ENCODE data around the gene CDH8. TPM values are rescaled to one million over a fixed set of nuclear protein-coding genes. Genes with fewer than 3 reads are reported as not detected.

CDH8 gene
- total and polyA plus RNA-seq, 2 experiments from 2014 or later: 7.4 to 14.3 TPM

DNA sequence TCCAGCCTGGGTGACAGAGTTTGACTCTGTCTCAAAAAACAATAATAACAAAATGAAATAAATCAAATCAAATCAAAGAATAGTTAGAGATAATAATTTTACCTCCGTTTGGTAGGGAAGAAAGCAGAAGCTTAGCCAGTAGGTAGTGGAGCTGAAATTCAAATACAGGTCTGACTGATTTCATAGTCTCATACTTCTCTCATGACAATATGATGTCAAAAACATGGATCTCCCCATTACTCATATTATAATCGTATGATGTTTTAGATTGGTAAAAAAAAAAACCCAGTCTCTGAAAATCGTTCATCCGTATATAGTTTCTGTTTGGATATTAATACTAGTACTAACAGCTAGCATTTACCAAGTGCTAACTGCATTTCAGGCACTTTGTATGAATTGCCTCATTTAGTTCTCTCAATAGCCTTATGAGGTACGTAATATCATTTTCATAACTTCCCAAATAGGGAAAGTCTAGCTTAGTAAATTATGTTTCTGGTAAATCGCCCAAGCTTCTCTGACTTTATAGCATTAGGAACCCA is 48.7 kb downstream of the CDH8 start:
- no peaks in the 10 kb centered on the region for H3K9me3 ChIP-seq (ENCODE audit: low read depth)
- no peak overlapping the region for H3K27ac ChIP-seq
- no peak for TF ChIP-seq CTCF (IDR thresholded peaks at IDR 0.05; ENCODE audit: low read depth, low read length)
- no peaks in the 10 kb centered on the region for H3K36me3 ChIP-seq
- no peak overlapping the region for H3K4me3 ChIP-seq
- no peaks in the 10 kb centered on the region for H3K27me3 ChIP-seq
- DNase-seq (ENCODE audit: low read depth in 1 of 2, low spot score in 1 of 2): no peak
- no peaks in the 10 kb centered on the region for H3K4me1 ChIP-seq (ENCODE audit: low read depth)

DNA sequence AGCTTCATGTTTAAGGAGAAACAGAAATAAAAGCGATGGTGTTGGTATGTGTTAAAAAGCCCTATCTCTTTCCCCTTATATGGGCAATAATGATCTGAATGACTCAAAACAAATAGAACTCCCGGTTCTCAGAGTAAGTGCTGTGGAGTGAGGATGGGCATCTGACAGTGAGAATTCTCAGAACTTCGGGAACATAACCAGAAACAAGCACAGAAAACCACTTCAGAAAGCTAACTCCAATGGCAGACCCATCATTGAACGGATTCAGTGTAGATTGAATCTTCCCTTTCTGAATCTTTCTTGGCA is 67.2 kb downstream of the CDH8 start:
- Histone ChIP-seq H3K9me3 (ENCODE audit: low read depth) (no peaks in the 10 kb centered on the region), H3K27ac (no peak overlapping the region), H3K27me3 (no peaks in the 10 kb centered on the region), H3K36me3 (no peaks in the 10 kb centered on the region), H3K4me3 (no peak overlapping the region), H3K4me1 (ENCODE audit: low read depth) (no peaks in the 10 kb centered on the region)
- no peak for DNase-seq (ENCODE audit: low read depth in 1 of 2, low spot score in 1 of 2)
- no peak for TF ChIP-seq CTCF (IDR thresholded peaks at IDR 0.05; ENCODE audit: low read depth, low read length)

- Histone ChIP-seq H3K9me3 (ENCODE audit: low read depth) (no peaks in the 10 kb centered on the region), H3K27me3 (no peaks in the 10 kb centered on the region), H3K36me3 (no peaks in the 10 kb centered on the region), H3K4me1 (ENCODE audit: low read depth) (no peaks in the 10 kb centered on the region), H3K4me3 (no peak overlapping the region), H3K27ac (no peak overlapping the region)
- DNase-seq (ENCODE audit: low read depth in 1 of 2, low spot score in 1 of 2): peak in 1 of 2 donors; percentile 5
- no peak for TF ChIP-seq CTCF (IDR thresholded peaks at IDR 0.05; ENCODE audit: low read depth, low read length)
These were observed 67.8 kb downstream of the CDH8 start for GRCh38 chr16:61968242-61969076.

DNA sequence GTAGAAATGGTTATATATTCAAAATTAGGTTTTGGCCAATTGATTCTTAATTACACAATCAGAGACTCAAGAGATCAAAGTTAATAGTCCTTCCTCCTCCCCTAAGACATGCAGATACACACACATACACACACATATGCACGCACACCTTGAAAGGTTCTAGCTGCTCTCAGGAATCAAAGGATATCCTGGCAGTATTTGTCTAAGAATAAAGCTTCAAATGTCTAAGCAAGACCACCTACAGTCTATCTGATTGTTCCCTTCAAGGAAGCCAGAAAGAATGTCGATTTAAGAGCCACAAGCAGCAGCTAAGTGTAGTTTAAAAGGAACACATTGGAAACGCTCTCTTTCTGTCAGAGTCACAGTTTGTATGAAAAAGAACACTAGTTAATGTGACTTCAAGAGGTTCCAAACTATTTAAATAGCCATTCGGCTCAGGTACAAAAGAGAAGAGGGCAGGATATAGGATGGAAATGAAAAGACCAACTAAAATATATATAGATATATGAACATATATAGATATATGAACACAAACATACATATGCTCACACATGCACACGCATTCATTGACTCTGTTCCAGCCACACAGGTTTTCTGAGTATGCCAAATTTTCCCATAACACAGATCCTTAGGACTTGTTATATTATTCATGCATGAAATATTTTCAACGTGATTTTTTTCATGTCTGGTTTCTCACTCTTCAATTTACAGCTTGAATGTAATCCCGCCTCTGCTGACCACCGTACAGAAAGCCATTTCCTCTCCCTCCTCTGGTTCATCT is 79.0 kb downstream of the CDH8 start:
- Histone ChIP-seq H3K36me3 (no peaks in the 10 kb centered on the region), H3K27me3 (no peaks in the 10 kb centered on the region), H3K4me3 (no peak overlapping the region), H3K27ac (no peak overlapping the region), H3K9me3 (ENCODE audit: low read depth) (no peaks in the 10 kb centered on the region), H3K4me1 (ENCODE audit: low read depth) (no peaks in the 10 kb centered on the region)
- no peak for TF ChIP-seq CTCF (IDR thresholded peaks at IDR 0.05; ENCODE audit: low read depth, low read length)
- no peak for DNase-seq (ENCODE audit: low read depth in 1 of 2, low spot score in 1 of 2)

DNA sequence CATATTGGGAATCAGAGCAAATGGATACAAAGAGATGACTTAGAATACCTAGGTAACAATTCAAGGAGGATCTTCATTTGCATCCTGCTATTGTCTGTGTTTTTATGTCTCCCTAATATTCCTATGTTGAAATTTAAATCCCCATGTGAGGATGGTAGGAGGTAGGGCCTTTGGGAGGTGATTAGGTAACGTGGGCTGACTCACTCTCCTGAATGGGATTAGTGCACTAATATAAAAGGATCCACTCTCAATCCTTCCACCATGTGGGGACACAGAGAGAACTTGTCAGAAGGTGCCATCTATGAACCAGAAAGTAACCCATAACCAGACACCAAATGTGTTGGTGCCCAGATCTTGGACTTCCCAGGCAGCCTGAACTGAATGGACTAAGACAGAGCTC is 83.4 kb downstream of the CDH8 start:
- Histone ChIP-seq H3K9me3 (ENCODE audit: low read depth) (no peaks in the 10 kb centered on the region), H3K36me3 (no peaks in the 10 kb centered on the region), H3K4me3 (no peak overlapping the region), H3K27me3 (no peaks in the 10 kb centered on the region), H3K4me1 (ENCODE audit: low read depth) (peaks cover 5% of the 10 kb centered on the region), H3K27ac (no peak overlapping the region)
- TF ChIP-seq CTCF (IDR thresholded peaks at IDR 0.05; ENCODE audit: low read depth, low read length): no peak
- no peak for DNase-seq (ENCODE audit: low read depth in 1 of 2, low spot score in 1 of 2)

Measured in cardiac muscle cell (in vitro differentiated cells and primary cell).